K562 (cell line): ENCODE measurements around the gene OSBPL10. TPM values are rescaled to one million over a fixed set of nuclear protein-coding genes. Genes with fewer than 3 reads are reported as not detected.

Experiments used
- ATAC-seq: fragments of 200-7000 bp; cut with Tn5 transposase; 3 replicates; pipeline ENCODE4 v1.9.1; 2020; ENCODE audit warnings: moderate library complexity
- BruUV-seq: library from RNA; stranded (reverse); fragments of 400-500 nt; replicated peaks from 2 replicates; lab custom pipeline; 2021; lab: Mats Ljungman, UMichigan
- CTCF ChIA-PET: fragments of 300-600 bp; formaldehyde crosslinking; extraction: SDS; loops from one replicate; lab custom pipeline; 2021; ENCODE audit warnings: low intra/inter-chr PET ratio; lab: Yijun Ruan, JAX
- POLR2A ChIA-PET: fragments of 300-600, 350-650 bp; sonication (Branson Sonifier 250); formaldehyde crosslinking; extraction: SDS; loops from one replicate; lab custom pipeline; 2021; ENCODE audit warnings: antibody characterized with exemption, inconsistent platforms; lab: Yijun Ruan, JAX
- DNase-seq, 4 experiments: peaks; one replicate each; pipeline versions ENCODE4 v3.0.0 to v3.0.0-alpha.2; 2011 to 2018; ENCODE audit warnings: low spot score in 3 of 4, mixed read lengths in 3 of 4; ENCODE audit errors: extremely low read depth in 1 of 4
- FAIRE-seq: peaks from 2 replicates; lab custom pipeline; 2011; peaks lifted over from hg19 to GRCh38; lab: Jason Lieb, UNC
- H2AFZ ChIP-seq: 2 replicates; pipeline ENCODE4 v1.6.0; 2011; ENCODE audit warnings: low read depth, low read length, control low read depth, inconsistent platforms
- H3K27ac ChIP-seq: fragments of 200-600 bp; 3 replicates; pipeline ENCODE4 v1.8.0; 2011; ENCODE audit warnings: low read depth, mild to moderate bottlenecking, control low read depth, inconsistent platforms, low read length, moderate library complexity, mixed read lengths; ENCODE audit errors: extremely low read depth
- H3K27me3 ChIP-seq, 2 experiments: fragments of 300-600 bp in 1 of 2; 2 replicates in 1 of 2; 3 replicates in 1 of 2; pipeline versions ENCODE4 v1.6.0 to v1.8.0; 2011; ENCODE audit warnings: inconsistent platforms in 2 of 2, low read length in 2 of 2, mild to moderate bottlenecking in 1 of 2, mixed read lengths in 1 of 2, moderate library complexity in 1 of 2; ENCODE audit not compliant: control insufficient read depth in 2 of 2, insufficient read depth in 2 of 2
- H3K36me3 ChIP-seq: fragments of 300-600 bp; 3 replicates; pipeline ENCODE4 v1.8.0; 2011; ENCODE audit warnings: mild to moderate bottlenecking, low read length, inconsistent platforms; ENCODE audit not compliant: control insufficient read depth, insufficient read depth
- H3K4me1 ChIP-seq, 2 experiments: fragments of 200-600 bp in 1 of 2; replicated peaks in 1 of 2; 2 replicates in 1 of 2; 3 replicates in 1 of 2; pipeline versions ENCODE4 v1.5.1 to v1.8.0; 2011; ENCODE audit warnings: inconsistent platforms in 2 of 2, low read length in 2 of 2, mild to moderate bottlenecking in 1 of 2, mixed read lengths in 1 of 2, moderate library complexity in 1 of 2; ENCODE audit not compliant: control insufficient read depth in 2 of 2, insufficient read depth in 2 of 2
- H3K4me2 ChIP-seq: 2 replicates; pipeline ENCODE4 v1.6.1; 2011; ENCODE audit warnings: low read length, control low read depth, inconsistent platforms, mixed read lengths; ENCODE audit not compliant: insufficient read depth
- H3K4me3 ChIP-seq: fragments of 200-600 bp; sonication (generic), shearing (Covaris generic); 2 replicates; pipeline ENCODE4 v1.5.1; 2016; ENCODE audit warnings: control low read depth, inconsistent platforms
- H3K79me2 ChIP-seq: fragments of 200-600 bp; 3 replicates; pipeline ENCODE4 v1.8.0; 2011; ENCODE audit warnings: low read length, inconsistent platforms; ENCODE audit not compliant: control insufficient read depth, insufficient read depth
- H3K9ac ChIP-seq, 2 experiments: 2 replicates each; pipeline versions ENCODE4 v1.6.0 to v1.6.1; 2011; ENCODE audit warnings: low read depth in 2 of 2, low read length in 2 of 2, control low read depth in 1 of 2, inconsistent platforms in 1 of 2, mild to moderate bottlenecking in 1 of 2, mixed read lengths in 1 of 2; ENCODE audit not compliant: insufficient read depth in 1 of 2
- H3K9me1 ChIP-seq: one replicate; pipeline ENCODE4 v1.6.0; 2011; ENCODE audit warnings: inconsistent platforms, mild to moderate bottlenecking, low read length, moderate library complexity; ENCODE audit not compliant: control insufficient read depth, insufficient read depth
- H3K9me3 ChIP-seq: replicated peaks from 2 replicates; pipeline ENCODE4 v1.5.1; 2011; ENCODE audit warnings: low read depth, low read length, inconsistent platforms; ENCODE audit not compliant: control insufficient read depth, insufficient read depth
- H4K20me1 ChIP-seq: replicated peaks from 2 replicates; pipeline ENCODE4 v1.6.1; 2011; ENCODE audit warnings: low read length, inconsistent platforms, mixed read lengths; ENCODE audit not compliant: control insufficient read depth, insufficient read depth
- BCLAF1 ChIP-seq, 2 experiments: fragments of 450-650 bp in 1 of 2; IDR thresholded peaks; 2 replicates each; pipeline ENCODE4 v1.6.1; 2011 to 2017; ENCODE audit warnings: low read depth in 2 of 2, antibody characterized with exemption in 1 of 2, borderline replicate concordance in 1 of 2, low read length in 1 of 2, mild to moderate bottlenecking in 1 of 2, mixed read lengths in 1 of 2; ENCODE audit not compliant: control insufficient read depth in 1 of 2
- KAT7 ChIP-seq: sonication (generic); formaldehyde crosslinking; IDR thresholded peaks from 2 replicates; pipeline ENCODE4 v1.8.0; 2022; ENCODE audit warnings: missing genetic modification reagents, mild to moderate bottlenecking, borderline replicate concordance
- MBD1 ChIP-seq: fragments of 250-450 bp; sonication (Bioruptor Pico); IDR thresholded peaks from 2 replicates; pipeline ENCODE4 v1.8.0; 2022; ENCODE audit warnings: inconsistent platforms
- TAF15 ChIP-seq: fragments of 200-400 bp; formaldehyde crosslinking; IDR thresholded peaks from 2 replicates; pipeline ENCODE4 v1.6.1; 2017; ENCODE audit warnings: mild to moderate bottlenecking, low read depth, low read length, moderate library complexity
- ZKSCAN8 ChIP-seq: fragments of 200-800 bp; sonication (Bioruptor generic); IDR thresholded peaks from 2 replicates; pipeline ENCODE4 v1.6.1; 2016; ENCODE audit warnings: missing genetic modification characterization, missing compliant biosample characterization
- ZNF134 ChIP-seq: fragments of 250-450 bp; sonication (Bioruptor Pico); conservative IDR thresholded peaks from 2 replicates; pipeline ENCODE4 v1.4.0; 2020
- ZNF696 ChIP-seq: fragments of 250-450 bp; sonication (Bioruptor Pico); conservative IDR thresholded peaks from 2 replicates; pipeline ENCODE4 v1.4.0; 2020; ENCODE audit warnings: mild to moderate bottlenecking, moderate library complexity
- ZNF76 ChIP-seq: fragments of 250-450 bp; sonication (Bioruptor Pico); IDR thresholded peaks from 2 replicates; pipeline ENCODE4 v1.4.0; 2020; ENCODE audit warnings: mild to moderate bottlenecking, moderate library complexity, borderline replicate concordance
- WGBS: fragments of 100-300 bp; shearing (Covaris generic); methylation state at CpG from one replicate; pipeline ENCODE4 v1.1.6; 2016; ENCODE audit warnings: low coverage, mixed read lengths; ENCODE audit not compliant: insufficient coverage; ENCODE audit errors: missing lambda C conversion rate; 5-methylcytosine and 5-hydroxymethylcytosine counted together
- in situ Hi-C: fragments of 300-500 bp; cut with MboI; formaldehyde crosslinking; loops from 4 replicates; pipeline ENCODE4 v1.15.0; 2018; ENCODE audit warnings: inconsistent platforms, mixed read lengths
- intact Hi-C: fragments of 100-400 bp; cut with micrococcal nuclease; formaldehyde crosslinking; loops from 2 replicates; pipeline ENCODE4 v1.14.2; 2022
- polyA plus RNA-seq, 8 experiments: library from polyadenylated mRNA; depleted of rRNA in 4 of 8; stranded (reverse) in 5 of 8; unstranded in 3 of 8; fragments of >200 nt; fragmentation: Nextera tagmentation in 2 of 8; fragmentation: Illumina TruSeq in 1 of 8; extraction: Ambion mirVana in 2 of 8; extraction: Trizol in 1 of 8; gene quantifications; 2 replicates each; pipeline versions ENCODE4 v1.2.1 to v1.2.3, GENCODE V29; 2011 to 2014; ENCODE audit warnings: inconsistent platforms in 1 of 8, missing spikeins in 1 of 8
- total RNA-seq, 7 experiments: library from RNA; depleted of rRNA in 6 of 7; stranded (reverse); fragments of >200 nt in 6 of 7; fragmentation: Illumina TruSeq in 2 of 7; extraction: Trizol in 2 of 7; gene quantifications; 2 replicates each; pipeline versions ENCODE4 v1.2.1 to v1.2.3, GENCODE V29; 2011 to 2021; ENCODE audit warnings: low replicate concordance in 1 of 7

The OSBPL10 gene
- total and polyA plus RNA-seq, 9 of the 15 experiments (the other 6 are each of a cell fraction or from before 2014, with no cell fraction given): 0.03 to 0.19 (median 0.14) TPM; not detected in 2

GRCh38 chr3:31671451-31671850 lies 309.6 kb downstream of the OSBPL10 start:
- no peaks in the 10 kb centered on the region for H3K9me3 ChIP-seq
- H3K4me1 ChIP-seq: no peaks in the 10 kb centered on the region
- no peaks in the 10 kb centered on the region for H4K20me1 ChIP-seq
- no peak for ATAC-seq
- no peak overlapping the region for H3K4me3 ChIP-seq
- POLR2A ChIA-PET: interaction anchor here (1.0 kb wide), 1 partner anchor 9 kb away, joined by 4 read pairs; no protein-coding TSS in a partner anchor
- no peak for FAIRE-seq
- H3K9ac ChIP-seq: no peak overlapping the region
- DNase-seq: no peak
- H3K27ac ChIP-seq: no peak overlapping the region
- intact Hi-C loops (no loop called here), in situ Hi-C loops (no loop called here)
- H3K36me3 ChIP-seq: no peaks in the 10 kb centered on the region
- CTCF ChIA-PET: no interaction called here
- H3K79me2 ChIP-seq: no peaks in the 10 kb centered on the region
- H3K9me1 ChIP-seq: no peaks in the 10 kb centered on the region
- WGBS: 5% methylated on average over 2 of the region's 2 CpGs
- no peak overlapping the region for H2AFZ ChIP-seq
- peaks cover 0 to 1% of the 10 kb centered on the region in 2 experiments; a peak in 2 of 5 replicates for H3K27me3 ChIP-seq
- TF ChIP-seq ZKSCAN8 (CRISPR knock-in tag) (no peak), TAF15 (no peak), KAT7 (CRISPR knock-in tag) (no peak)
- H3K4me2 ChIP-seq: no peak overlapping the region
- BruUV-seq: no TSS peak

DNA sequence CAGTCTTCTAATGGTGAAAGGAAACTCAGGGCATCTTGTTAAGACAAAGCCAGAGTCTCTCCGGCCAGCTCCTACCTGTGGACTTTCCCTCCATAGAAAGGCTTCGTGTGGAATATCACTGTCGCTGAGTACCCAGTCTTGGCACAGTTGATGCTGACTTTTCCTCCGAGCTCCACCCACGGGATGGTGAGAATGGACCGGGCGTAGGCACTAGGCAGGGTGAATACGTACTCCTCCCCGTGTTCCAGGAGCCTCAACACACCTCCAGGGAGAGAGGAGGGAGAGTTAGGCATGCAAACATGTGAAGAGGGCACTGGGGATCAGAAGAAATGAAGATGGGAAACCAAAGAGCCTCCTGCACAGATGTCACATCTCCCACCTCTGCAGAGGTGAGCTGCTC lies 310.3 kb downstream of the OSBPL10 start:
- ChIA-PET POLR2A (no interaction called here), CTCF (no interaction called here)
- no peaks in the 10 kb centered on the region for H3K36me3 ChIP-seq
- no peaks in the 10 kb centered on the region for H3K9me1 ChIP-seq
- in situ Hi-C loops (no loop called here), intact Hi-C loops (no loop called here)
- no peaks in the 10 kb centered on the region; a peak in 1 of 5 replicates for H3K27me3 ChIP-seq
- no peak for ATAC-seq
- no peaks in the 10 kb centered on the region for H3K4me1 ChIP-seq
- no peaks in the 10 kb centered on the region for H3K79me2 ChIP-seq
- no peak overlapping the region for H3K4me3 ChIP-seq
- no peak overlapping the region for H2AFZ ChIP-seq
- no peak overlapping the region for H3K9ac ChIP-seq
- H3K27ac ChIP-seq: no peak overlapping the region
- H3K9me3 ChIP-seq: no peaks in the 10 kb centered on the region
- H3K4me2 ChIP-seq: no peak overlapping the region
- BruUV-seq: no TSS peak
- WGBS: 0% methylated on average over 9 of the region's 9 CpGs
- H4K20me1 ChIP-seq: no peaks in the 10 kb centered on the region
- FAIRE-seq: no peak
- DNase-seq: no peak
- TF ChIP-seq ZNF76 (CRISPR knock-in tag): no peak
- no peak for TF ChIP-seq BCLAF1 (IDR thresholded peaks at IDR 0.05; ENCODE audit: borderline replicate concordance in 1 of 2, control insufficient read depth in 1 of 2, low read depth in 2 of 2, low read length in 1 of 2)
- no peak for TF ChIP-seq ZNF134
- no peak for TF ChIP-seq ZNF696 (CRISPR knock-in tag)
- TF ChIP-seq MBD1 (CRISPR knock-in tag): no peak
